KMS-11 (cell line): ENCODE measurements around the gene AQR.
"Not testable (repeated sequence)": the region's sequence is repeated elsewhere in the genome, so short reads cannot be mapped to it uniquely, and the experiment has no call there.

ENCODE experiments used
- H2AFZ ChIP-seq: fragments of 200-600 bp; sonication (generic); 2 replicates; pipeline ENCODE4 v1.6.1; 2016; ENCODE audit warnings: antibody characterized with exemption, mixed run types, low read depth
- H3K27ac ChIP-seq: fragments of 200-600 bp; sonication (generic); 2 replicates; pipeline ENCODE4 v1.6.1; 2016; ENCODE audit warnings: mild to moderate bottlenecking, mixed run types
- H3K27me3 ChIP-seq: fragments of 200-600 bp; sonication (generic); 2 replicates; pipeline ENCODE4 v1.6.1; 2017; ENCODE audit warnings: mild to moderate bottlenecking, low read depth, mixed run types, moderate library complexity; ENCODE audit not compliant: insufficient read depth
- H3K36me3 ChIP-seq: fragments of 200-600 bp; sonication (generic); 2 replicates; pipeline ENCODE4 v1.6.1; 2017; ENCODE audit warnings: mild to moderate bottlenecking, mixed run types; ENCODE audit not compliant: insufficient read depth
- H3K4me1 ChIP-seq: fragments of 200-600 bp; sonication (generic); 2 replicates; pipeline ENCODE4 v1.6.1; 2016; ENCODE audit warnings: mild to moderate bottlenecking, low read depth, mixed run types; ENCODE audit not compliant: poor library complexity, severe bottlenecking
- H3K4me2 ChIP-seq: fragments of 200-600 bp; sonication (generic); 2 replicates; pipeline ENCODE4 v1.7.0; 2016; ENCODE audit warnings: mild to moderate bottlenecking, mixed run types
- H3K4me3 ChIP-seq: fragments of 200-600 bp; sonication (generic); IDR thresholded peaks from 2 replicates; pipeline ENCODE4 v1.6.1; 2017; ENCODE audit warnings: low read depth, low read length, mixed read lengths; ENCODE audit not compliant: insufficient read depth
- H3K79me2 ChIP-seq: fragments of 200-600 bp; sonication (generic); 2 replicates; pipeline ENCODE4 v1.6.1; 2016; ENCODE audit warnings: low read depth, mixed run types; ENCODE audit not compliant: insufficient read depth
- H3K9ac ChIP-seq: fragments of 200-600 bp; sonication (generic); 2 replicates; pipeline ENCODE4 v1.6.1; 2016; ENCODE audit warnings: mild to moderate bottlenecking, mixed run types
- H4K20me1 ChIP-seq: fragments of 200-600 bp; sonication (generic); 2 replicates; pipeline ENCODE4 v1.6.1; 2016; ENCODE audit warnings: mild to moderate bottlenecking, mixed run types; ENCODE audit not compliant: insufficient read depth
- TF ChIP-seq, protein P1 (sequence below): fragments of 200-600 bp; sonication (generic); conservative IDR thresholded peaks from 2 replicates; pipeline ENCODE4 v1.6.1; 2017; ENCODE audit warnings: low read depth, mild to moderate bottlenecking, antibody characterized with exemption, low read length, moderate library complexity, mixed read lengths

The AQR gene

DNA sequence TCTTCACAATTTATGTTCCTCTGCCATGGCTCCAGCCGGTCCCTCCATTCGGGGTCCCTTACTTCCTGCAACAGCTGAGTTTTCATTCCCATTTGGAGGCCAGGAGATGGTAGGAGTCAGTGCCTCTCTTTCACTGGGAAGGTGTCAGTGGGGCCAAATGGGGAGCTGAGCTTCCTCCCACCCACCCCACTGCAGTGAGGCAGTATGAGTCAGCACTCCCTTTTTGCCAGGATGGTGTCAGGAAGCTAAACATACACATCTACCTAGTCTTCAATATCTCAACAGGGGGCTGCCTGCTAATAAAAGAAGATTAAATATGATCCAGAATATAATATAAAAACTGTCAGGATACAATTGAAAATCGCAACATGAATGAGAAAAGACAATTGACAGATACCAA, 161.5 kb downstream of the AQR start:
- Histone ChIP-seq H3K79me2 (no peaks in the 10 kb centered on the region), H2AFZ (no peak overlapping the region), H3K27me3 (no peaks in the 10 kb centered on the region), H3K27ac (no peak overlapping the region), H4K20me1 (no peaks in the 10 kb centered on the region), H3K9ac (no peak overlapping the region), H3K36me3 (no peaks in the 10 kb centered on the region), H3K4me1 (no peaks in the 10 kb centered on the region), H3K4me2 (no peak overlapping the region), H3K4me3 (no peak overlapping the region)
- TF ChIP-seq, protein P1, sequence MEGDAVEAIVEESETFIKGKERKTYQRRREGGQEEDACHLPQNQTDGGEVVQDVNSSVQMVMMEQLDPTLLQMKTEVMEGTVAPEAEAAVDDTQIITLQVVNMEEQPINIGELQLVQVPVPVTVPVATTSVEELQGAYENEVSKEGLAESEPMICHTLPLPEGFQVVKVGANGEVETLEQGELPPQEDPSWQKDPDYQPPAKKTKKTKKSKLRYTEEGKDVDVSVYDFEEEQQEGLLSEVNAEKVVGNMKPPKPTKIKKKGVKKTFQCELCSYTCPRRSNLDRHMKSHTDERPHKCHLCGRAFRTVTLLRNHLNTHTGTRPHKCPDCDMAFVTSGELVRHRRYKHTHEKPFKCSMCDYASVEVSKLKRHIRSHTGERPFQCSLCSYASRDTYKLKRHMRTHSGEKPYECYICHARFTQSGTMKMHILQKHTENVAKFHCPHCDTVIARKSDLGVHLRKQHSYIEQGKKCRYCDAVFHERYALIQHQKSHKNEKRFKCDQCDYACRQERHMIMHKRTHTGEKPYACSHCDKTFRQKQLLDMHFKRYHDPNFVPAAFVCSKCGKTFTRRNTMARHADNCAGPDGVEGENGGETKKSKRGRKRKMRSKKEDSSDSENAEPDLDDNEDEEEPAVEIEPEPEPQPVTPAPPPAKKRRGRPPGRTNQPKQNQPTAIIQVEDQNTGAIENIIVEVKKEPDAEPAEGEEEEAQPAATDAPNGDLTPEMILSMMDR, result no peak

DNA sequence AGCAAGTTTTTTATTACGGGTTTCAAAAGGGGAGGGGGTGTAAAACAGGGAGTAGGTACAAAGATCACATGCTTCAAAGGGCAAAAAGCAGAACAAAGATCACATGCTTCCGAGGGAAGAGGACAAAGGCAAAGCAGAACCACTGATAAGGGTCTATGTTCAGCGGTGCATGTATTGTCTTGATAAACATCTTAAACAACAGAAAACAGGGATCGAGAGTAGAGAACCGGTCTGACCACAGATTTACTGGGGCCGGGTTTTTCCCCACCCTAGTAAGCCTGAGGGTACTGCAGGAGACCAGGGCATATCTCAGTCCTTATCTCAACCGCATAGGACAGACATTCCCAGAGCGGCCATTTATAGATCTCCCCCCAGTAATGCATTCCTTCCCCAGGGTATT, 162.3 kb downstream of the AQR start:
- not testable (repeated sequence) for H3K9ac ChIP-seq, H3K27ac ChIP-seq, H3K4me3 ChIP-seq, H3K27me3 ChIP-seq, H3K36me3 ChIP-seq, H4K20me1 ChIP-seq, H3K4me2 ChIP-seq, H3K79me2 ChIP-seq, H3K4me1 ChIP-seq, H2AFZ ChIP-seq

DNA sequence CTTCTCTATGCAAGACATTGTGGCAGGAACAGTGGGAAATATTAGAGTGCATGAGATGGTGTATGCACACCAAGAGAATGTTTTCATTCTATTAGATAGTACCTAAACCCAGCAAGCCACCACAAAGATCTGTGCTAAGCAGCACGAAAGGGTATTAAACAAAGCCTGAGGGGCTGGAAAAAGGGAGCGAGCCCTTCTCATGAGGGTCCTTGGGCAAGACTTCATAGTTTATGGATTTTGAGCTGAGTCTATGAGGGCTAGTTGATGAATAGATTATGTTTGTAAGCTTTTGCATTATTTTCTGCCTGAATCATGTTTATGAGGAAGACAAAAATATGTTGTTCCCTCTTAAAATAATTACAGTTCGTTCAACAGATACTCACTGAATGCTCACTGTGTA, 164.8 kb downstream of the AQR start:
- H3K36me3 ChIP-seq, result no peaks in the 10 kb centered on the region
- no peaks in the 10 kb centered on the region for H3K27me3 ChIP-seq
- H3K4me2 ChIP-seq, result no peak overlapping the region
- no peak overlapping the region for H3K27ac ChIP-seq
- H2AFZ ChIP-seq, result no peak overlapping the region
- H3K9ac ChIP-seq, result no peak overlapping the region
- no peak overlapping the region for H3K4me3 ChIP-seq
- TF ChIP-seq, protein P1, result no peak
- H3K79me2 ChIP-seq, result no peaks in the 10 kb centered on the region
- H4K20me1 ChIP-seq, result no peaks in the 10 kb centered on the region
- H3K4me1 ChIP-seq, result no peaks in the 10 kb centered on the region

DNA sequence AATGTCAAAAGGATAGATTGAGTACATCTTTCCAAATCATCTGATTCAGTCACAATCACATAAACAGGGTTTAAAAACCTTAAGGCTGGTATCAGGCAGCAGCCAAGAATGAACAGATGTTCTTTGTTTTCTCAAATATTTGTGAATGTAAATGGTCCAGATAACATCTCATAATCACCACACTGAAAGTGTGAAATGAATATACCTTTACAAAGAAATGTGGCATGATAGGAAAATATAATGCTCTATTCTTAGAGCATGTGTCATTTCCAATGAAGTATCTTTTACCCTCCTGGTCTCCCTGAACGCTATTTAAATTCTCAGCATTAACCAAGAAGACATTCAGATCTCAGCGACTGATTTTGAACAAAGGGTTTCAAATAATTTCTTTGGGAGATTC, 165.4 kb downstream of the AQR start:
- no peaks in the 10 kb centered on the region for H3K27me3 ChIP-seq
- no peak overlapping the region for H3K4me3 ChIP-seq
- no peaks in the 10 kb centered on the region for H3K4me1 ChIP-seq
- TF ChIP-seq, protein P1, result no peak
- no peak overlapping the region for H3K27ac ChIP-seq
- H2AFZ ChIP-seq, result no peak overlapping the region
- H3K4me2 ChIP-seq, result no peak overlapping the region
- no peaks in the 10 kb centered on the region for H3K79me2 ChIP-seq
- no peaks in the 10 kb centered on the region for H3K36me3 ChIP-seq
- H4K20me1 ChIP-seq, result no peaks in the 10 kb centered on the region
- no peak overlapping the region for H3K9ac ChIP-seq

DNA sequence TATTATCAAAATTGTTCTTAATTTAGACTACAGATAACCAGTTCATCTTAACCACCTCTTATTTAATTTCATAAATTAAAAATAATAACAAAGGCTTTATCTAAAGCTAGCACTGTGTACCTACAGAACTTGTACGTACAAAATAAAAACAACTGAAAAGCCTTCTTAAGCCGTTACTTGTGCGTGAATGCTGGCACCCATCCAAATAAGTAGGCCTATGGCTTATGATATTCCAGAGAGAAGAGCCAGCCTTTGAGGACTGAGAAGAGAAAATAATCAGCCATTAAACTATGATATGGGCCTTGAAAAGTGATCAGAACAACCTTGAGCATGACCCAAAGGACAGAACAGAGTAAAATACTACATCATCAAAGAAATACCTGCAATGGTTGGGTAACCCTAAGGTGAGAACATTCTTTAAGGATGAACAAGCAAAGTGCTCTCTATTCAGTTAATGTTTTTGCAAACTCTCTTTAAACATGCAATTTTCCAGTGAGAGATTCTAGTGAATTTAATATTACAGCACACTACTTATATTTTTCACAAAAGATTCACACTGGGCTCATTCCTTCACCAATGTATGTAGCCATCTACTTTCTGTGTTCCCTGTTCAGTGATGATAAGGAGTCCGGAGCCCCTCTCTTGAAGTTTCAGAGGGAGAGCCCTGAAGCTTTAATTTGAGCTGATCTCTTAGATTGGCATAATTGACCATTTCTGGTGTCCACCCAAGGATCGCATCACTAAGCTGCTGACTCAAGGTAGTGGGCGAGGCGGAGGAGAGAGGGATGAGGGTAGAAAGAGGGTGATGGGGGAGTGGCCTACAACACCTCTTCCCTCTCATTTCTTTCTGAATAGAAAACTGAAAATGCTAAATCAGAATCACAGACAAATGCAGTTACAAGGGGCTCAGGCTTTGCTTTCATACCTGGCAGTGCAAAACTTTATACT, 166.5 kb downstream of the AQR start:
- Histone ChIP-seq H3K79me2 (no peaks in the 10 kb centered on the region), H3K27ac (no peak overlapping the region), H3K4me2 (no peak overlapping the region), H3K27me3 (no peaks in the 10 kb centered on the region), H3K4me1 (no peaks in the 10 kb centered on the region), H3K9ac (no peak overlapping the region), H3K4me3 (no peak overlapping the region), H3K36me3 (no peaks in the 10 kb centered on the region), H2AFZ (no peak overlapping the region), H4K20me1 (no peaks in the 10 kb centered on the region)
- TF ChIP-seq, protein P1, result no peak
